ENCODE results near the gene TTLL4.

GRCh38 chr2:218679119-218679518 is 31.5 kb upstream of the TTLL4 start:
- TF ChIP-seq CTCF (IDR thresholded peaks at IDR 0.05 in 4 of 5, conservative IDR thresholded peaks at IDR 0.05 in 1 of 5) (no peak), POLR2A (IDR thresholded peaks at IDR 0.05) (no peak)

Measured in gastrocnemius medialis (tissue), 4 donors.